SU-DHL-6 (cell line): ENCODE results near the gene ALPK1.

Experiments
- H2AFZ ChIP-seq: fragments of 200-600 bp; sonication (generic); 2 replicates; pipeline ENCODE4 v1.6.1; 2014; ENCODE audit warnings: low read depth, mild to moderate bottlenecking, moderate library complexity, mixed read lengths, antibody characterized with exemption, low read length; ENCODE audit not compliant: severe bottlenecking
- H3F3A ChIP-seq: fragments of 200-600 bp; shearing (Covaris generic); 2 replicates; pipeline ENCODE4 v1.6.0; 2016; ENCODE audit warnings: antibody characterized with exemption, mild to moderate bottlenecking; ENCODE audit not compliant: insufficient read depth
- H3K27ac ChIP-seq: fragments of 200-600 bp; sonication (generic); 2 replicates; pipeline ENCODE4 v1.5.1; 2016; ENCODE audit warnings: low read depth, mild to moderate bottlenecking, low read length, moderate library complexity, mixed read lengths
- H3K27me3 ChIP-seq: fragments of 200-600 bp; sonication (generic), shearing (Covaris generic); 2 replicates; pipeline ENCODE4 v1.6.0; 2014; ENCODE audit warnings: mild to moderate bottlenecking, low read length
- H3K36me3 ChIP-seq: fragments of 200-600 bp; sonication (generic); 2 replicates; pipeline ENCODE4 v1.6.1; 2014; ENCODE audit warnings: mild to moderate bottlenecking, low read length, mixed read lengths
- H3K4me2 ChIP-seq: fragments of 300-600, 200-600 bp; shearing (Covaris generic), sonication (generic); 2 replicates; pipeline ENCODE4 v1.6.0; 2014; ENCODE audit warnings: low read length, low read depth, mild to moderate bottlenecking; ENCODE audit not compliant: poor library complexity, severe bottlenecking
- H3K4me3 ChIP-seq: fragments of 200-600 bp; sonication (generic); 2 replicates; pipeline ENCODE4 v1.5.1; 2014; ENCODE audit warnings: antibody characterized with exemption, low read length, mild to moderate bottlenecking, mixed read lengths; ENCODE audit not compliant: insufficient read depth, poor library complexity, severe bottlenecking
- H3K79me2 ChIP-seq: fragments of 200-600 bp; sonication (generic); 2 replicates; pipeline ENCODE4 v1.6.1; 2014; ENCODE audit warnings: mild to moderate bottlenecking, low read length, moderate library complexity; ENCODE audit not compliant: insufficient read depth
- H3K9ac ChIP-seq: fragments of 200-600 bp; sonication (generic); 2 replicates; pipeline ENCODE4 v1.7.0; 2014; ENCODE audit warnings: mild to moderate bottlenecking, low read length
- H3K9me2 ChIP-seq: fragments of 200-600 bp; sonication (generic); replicated peaks from 2 replicates; pipeline ENCODE4 v1.6.1; 2014; ENCODE audit warnings: low read length; ENCODE audit not compliant: insufficient read depth
- H3K9me3 ChIP-seq: fragments of 200-600 bp; sonication (generic); 2 replicates; pipeline ENCODE4 v1.6.1; 2014; ENCODE audit warnings: low read length, mixed read lengths; ENCODE audit not compliant: insufficient read depth
- H4K20me1 ChIP-seq: fragments of 200-600 bp; sonication (generic); 2 replicates; pipeline ENCODE4 v1.6.1; 2014; ENCODE audit warnings: low read depth, mild to moderate bottlenecking, antibody characterized with exemption, low read length, moderate library complexity, mixed read lengths
- CTCF ChIP-seq: fragments of 200-600 bp; sonication (generic); IDR thresholded peaks from one replicate; pipeline ENCODE4 v1.5.1; 2017; ENCODE audit warnings: antibody characterized with exemption, mild to moderate bottlenecking, low read length, moderate library complexity; ENCODE audit not compliant: insufficient read depth, poor library complexity, severe bottlenecking
- EZH2phosphoT487 ChIP-seq: fragments of 200-600 bp; sonication (generic), shearing (Covaris generic); conservative IDR thresholded peaks from 2 replicates; pipeline ENCODE4 v1.6.1; 2018; ENCODE audit warnings: mild to moderate bottlenecking, antibody characterized with exemption, low read length, moderate library complexity, mixed read lengths

Gene ALPK1

GRCh38 chr4:112371361-112371760 is 74.2 kb downstream of the ALPK1 start:
- Histone ChIP-seq H3K9ac (no peak overlapping the region), H3K27me3 (no peaks in the 10 kb centered on the region), H2AFZ (no peak overlapping the region), H3K4me2 (no peak overlapping the region), H3K9me3 (no peaks in the 10 kb centered on the region), H3K9me2 (no peaks in the 10 kb centered on the region), H4K20me1 (no peaks in the 10 kb centered on the region), H3F3A (no peaks in the 10 kb centered on the region), H3K4me3 (no peak overlapping the region), H3K36me3 (no peaks in the 10 kb centered on the region), H3K79me2 (no peaks in the 10 kb centered on the region), H3K27ac (no peak overlapping the region)
- TF ChIP-seq CTCF (no peak), EZH2phosphoT487 (no peak)

- no peak for TF ChIP-seq CTCF
- no peak for TF ChIP-seq EZH2phosphoT487
- H3K79me2 ChIP-seq, result no peaks in the 10 kb centered on the region
These were observed 77.7 kb downstream of the ALPK1 start for GRCh38 chr4:112374850-112375249.

DNA sequence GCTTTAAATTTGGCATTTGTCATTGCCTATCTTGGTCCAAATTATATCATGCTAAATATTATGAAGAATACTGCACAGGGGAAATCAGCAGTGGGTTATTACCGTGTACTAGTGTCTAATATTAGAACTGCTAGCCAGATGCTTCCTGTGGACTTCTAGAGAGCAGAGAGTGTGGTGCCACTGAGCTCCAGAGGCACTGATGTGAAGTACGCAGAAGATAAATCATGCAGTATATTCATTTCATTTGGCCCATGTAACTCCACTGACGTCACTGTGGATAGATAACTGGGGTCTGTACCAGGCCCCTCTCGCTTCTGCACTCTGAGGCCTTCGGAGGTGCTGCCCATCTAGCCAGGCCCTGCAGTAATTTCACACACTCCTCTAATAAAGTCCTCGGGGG is 80.0 kb downstream of the ALPK1 start:
- H2AFZ ChIP-seq, result no peak overlapping the region
- no peaks in the 10 kb centered on the region for H3F3A ChIP-seq
- H3K4me3 ChIP-seq, result no peak overlapping the region
- no peaks in the 10 kb centered on the region for H3K27me3 ChIP-seq
- no peak overlapping the region for H3K4me2 ChIP-seq
- H4K20me1 ChIP-seq, result no peaks in the 10 kb centered on the region
- no peak overlapping the region for H3K9ac ChIP-seq
- H3K79me2 ChIP-seq, result no peaks in the 10 kb centered on the region
- no peak overlapping the region for H3K27ac ChIP-seq
- H3K9me2 ChIP-seq, result no peaks in the 10 kb centered on the region
- TF ChIP-seq CTCF, result no peak
- TF ChIP-seq EZH2phosphoT487, result no peak
- no peaks in the 10 kb centered on the region for H3K9me3 ChIP-seq
- no peaks in the 10 kb centered on the region for H3K36me3 ChIP-seq

More at GRCh38 chr4:112374850-112375249, 77.7 kb downstream of the ALPK1 start:
- Histone ChIP-seq H3F3A (no peaks in the 10 kb centered on the region), H3K36me3 (no peaks in the 10 kb centered on the region), H4K20me1 (no peaks in the 10 kb centered on the region), H3K27ac (no peak overlapping the region), H3K4me2 (no peak overlapping the region), H3K9me3 (no peaks in the 10 kb centered on the region), H3K27me3 (no peaks in the 10 kb centered on the region), H2AFZ (no peak overlapping the region), H3K4me3 (no peak overlapping the region), H3K9ac (no peak overlapping the region), H3K9me2 (no peaks in the 10 kb centered on the region)
